NCI-H1930 (cell line): ENCODE results near the gene ARL8A.
"Not testable (repeated sequence)": the region's sequence is repeated elsewhere in the genome, so short reads cannot be mapped to it uniquely, and the experiment has no call there.

Experiments used
- DNase-seq, 2 experiments: peaks; one replicate each; lab custom pipeline; 2025; lab: John Stamatoyannopoulos, UW

ARL8A gene

DNA sequence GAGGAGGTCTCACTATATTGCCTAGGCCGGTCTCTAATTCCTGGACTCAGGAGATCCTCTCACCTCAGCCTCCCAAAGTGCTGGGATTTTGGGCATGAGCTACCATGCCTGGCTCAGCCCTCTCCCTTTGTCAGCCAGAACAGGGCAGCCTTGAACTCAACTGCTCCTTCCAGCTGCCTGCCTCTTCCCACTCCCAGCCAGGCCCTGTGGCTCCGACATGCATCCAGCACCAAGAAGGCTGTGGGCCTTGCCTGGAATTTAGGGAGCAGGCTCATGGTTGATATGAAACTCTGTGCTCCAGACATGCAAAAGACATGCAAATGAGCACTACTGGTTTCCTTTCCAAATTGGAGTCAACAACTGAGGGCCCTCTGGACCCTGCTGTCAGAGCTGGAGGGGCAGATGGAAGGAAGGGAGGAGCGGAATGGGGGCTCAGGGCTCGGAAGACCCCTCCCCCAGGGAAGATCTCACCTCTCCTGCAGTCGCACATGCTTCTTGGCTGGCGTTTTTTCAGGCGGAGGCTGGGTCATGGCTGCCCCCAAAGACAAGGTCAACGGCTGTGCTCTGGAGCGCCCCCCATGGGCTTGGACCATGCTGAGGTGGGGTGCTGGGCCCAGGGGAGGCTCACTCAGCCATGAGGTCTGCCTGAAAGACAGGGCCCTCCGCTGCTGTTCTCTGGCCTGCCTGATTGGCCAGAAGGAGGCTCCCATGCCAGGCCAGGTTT is 14.4 kb upstream of the ARL8A start:
- no peak for DNase-seq

DNA sequence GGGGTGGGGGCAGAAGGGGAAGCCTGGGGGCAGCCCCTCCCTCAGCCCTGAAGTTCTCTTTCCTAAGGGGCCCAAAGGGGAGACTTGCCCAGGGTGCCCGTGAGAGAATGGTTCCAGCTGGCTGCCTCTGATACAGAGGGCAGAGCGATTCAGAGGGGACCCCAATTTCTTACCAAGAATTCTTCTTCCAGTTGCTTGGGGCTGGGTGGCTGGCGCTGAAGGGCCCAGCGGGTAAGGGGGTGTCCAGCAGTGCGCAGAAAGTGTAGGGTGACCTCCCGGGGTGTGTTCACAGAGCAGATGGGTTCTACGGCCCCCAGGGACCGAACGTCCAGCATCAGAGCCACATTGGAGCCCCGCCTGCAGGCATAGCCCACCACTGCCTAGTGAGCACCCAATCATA is 13.4 kb upstream of the ARL8A start:
- no peak for DNase-seq

DNA sequence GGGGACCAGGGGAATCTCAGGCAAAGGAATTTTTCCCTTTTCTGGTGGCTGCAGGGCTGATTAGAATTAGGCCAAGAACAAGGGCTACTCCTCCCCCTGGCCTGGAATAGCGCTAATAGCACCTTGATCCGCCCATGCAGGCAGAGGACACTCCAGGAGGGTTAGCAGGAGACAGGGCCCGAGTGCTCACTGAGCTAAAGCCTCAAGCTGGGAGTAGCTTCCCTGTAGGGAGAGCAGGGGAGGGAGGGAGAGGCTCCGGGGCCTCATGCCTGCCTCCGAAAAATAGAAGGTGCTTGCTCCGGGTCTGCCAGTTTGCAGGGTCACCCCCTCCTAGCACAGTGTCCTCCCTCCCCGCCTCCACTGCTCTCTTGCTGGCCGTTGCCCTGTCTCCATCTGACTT is 12.1 kb upstream of the ARL8A start:
- no peak for DNase-seq

DNA sequence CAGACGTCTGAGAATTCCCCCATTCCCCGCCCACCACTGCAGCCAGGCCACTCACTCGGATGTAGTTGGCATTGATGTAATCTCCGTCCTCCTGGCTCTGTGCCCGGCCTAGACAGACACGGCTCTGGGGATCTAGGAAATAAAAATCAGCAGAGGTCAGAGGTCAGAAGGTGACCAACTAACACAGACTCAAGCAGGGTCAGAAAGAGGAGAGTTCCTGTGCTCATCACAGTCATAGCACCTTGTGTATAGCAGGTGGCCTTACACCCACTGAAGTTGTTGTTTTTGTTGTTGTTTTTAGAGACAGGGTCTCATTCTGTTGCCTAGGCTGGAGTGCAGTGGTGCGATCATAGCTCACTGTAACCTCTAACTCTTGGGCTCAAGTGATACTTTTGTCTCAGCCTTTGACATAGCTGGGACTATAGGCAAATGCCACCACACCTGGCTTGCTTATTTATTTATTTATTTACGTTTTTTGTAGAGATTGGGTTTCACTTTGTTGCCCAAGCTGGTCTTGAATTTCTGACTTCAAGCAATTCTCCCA is 11.0 kb upstream of the ARL8A start:
- DNase-seq = no peak

DNA sequence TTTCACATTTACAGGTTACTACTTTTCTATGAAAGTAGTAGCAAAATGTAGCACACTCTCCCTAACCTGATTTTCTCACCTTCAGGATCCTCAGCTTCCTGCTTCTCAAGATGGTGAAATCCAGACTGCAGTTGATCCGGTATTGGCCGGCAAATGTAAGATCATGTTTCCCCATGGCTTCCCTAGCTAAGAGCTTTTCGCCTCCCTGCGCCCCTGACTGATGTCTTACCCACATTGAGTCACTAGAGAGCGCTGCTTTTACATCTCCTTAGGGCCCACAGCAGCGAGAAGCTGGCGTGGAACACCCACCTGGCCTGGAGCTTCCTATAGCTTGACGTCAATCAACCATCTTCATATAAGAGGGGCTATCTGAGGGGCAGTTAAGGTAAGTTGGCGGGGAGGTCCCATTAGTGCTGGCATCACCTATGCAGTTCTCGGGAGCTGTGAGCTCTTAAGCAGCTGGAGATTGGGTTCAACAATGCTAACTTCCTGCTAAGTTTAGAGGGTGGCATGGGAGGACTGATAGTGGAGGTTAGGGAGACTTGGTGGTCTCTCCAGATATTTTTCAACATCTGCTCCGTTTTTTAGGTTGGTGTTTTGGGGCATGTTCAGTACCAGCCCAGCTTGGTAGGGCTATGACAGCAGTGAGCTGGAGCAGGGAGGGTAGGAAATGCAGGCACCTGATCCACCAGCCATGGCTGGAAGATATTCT is 10.4 kb upstream of the ARL8A start:
- no peak for DNase-seq

DNA sequence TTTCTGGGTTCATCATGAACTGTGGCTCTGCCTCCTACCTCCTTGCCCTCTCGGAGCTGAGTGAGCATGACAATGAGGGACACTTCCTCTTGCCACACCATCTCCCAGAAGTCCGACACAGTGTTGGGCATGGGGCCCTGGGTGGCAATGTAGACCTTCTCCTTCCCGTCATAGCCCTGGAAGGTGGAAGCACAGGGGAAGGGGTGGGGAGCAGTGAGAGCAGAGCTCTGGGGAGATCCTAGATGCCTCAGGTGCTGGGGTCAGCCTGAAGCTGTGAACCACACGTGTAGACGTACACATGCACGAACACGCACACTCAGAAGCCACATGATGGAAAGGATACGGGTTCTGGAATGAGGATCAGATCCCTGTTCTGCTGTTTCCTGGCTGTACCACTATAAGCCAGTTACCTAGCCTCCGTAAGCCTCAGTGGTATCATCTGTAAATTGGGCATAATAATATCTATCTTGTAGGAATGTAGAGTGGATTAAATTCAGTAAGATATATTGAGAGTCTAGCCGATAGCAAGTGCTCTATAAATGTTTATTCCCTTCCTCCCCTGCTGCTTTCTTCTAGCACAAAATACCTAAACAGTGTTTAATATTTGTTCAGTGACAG is 9.7 kb upstream of the ARL8A start:
- DNase-seq = no peak

DNA sequence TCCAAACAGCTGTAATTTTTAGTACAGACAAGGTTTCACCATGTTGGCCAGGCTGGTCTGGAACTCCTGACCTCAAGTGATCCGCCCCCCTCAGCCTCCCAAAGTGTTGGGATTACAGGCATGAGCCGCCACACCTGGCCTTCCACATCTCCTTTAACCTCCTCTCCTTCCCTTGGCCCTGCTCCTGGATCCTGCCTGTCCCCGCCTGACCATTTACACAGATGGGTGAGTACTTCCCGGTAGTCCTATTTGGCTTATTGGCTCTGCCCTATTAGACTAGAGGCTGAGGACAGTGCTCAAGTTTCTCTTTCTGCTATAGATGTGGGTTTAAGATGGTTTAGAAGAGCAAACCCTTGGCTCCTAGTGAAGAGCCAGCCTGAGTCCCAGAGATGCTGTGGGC is 8.7 kb upstream of the ARL8A start:
- DNase-seq = no peak

DNA sequence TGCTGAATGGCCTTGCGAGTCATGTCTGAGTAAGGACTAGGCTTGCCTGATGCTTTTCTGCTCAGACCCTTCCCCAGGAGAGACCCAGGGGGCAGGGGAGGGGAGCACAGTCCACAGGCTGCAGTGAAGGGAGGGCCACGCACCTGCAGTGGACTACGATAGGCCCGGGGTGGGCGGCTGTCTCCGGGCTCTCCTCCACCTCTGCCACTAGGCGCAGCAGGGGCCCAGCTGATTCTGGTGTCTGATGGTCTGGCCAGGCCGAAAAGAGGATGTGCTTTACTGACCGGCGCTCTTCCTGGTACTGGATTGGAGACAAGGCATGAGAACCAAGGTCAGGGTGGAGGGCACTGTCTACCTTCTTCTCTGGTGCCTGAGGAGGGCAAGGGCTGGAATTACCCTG is 7.9 kb upstream of the ARL8A start:
- no peak for DNase-seq

DNA sequence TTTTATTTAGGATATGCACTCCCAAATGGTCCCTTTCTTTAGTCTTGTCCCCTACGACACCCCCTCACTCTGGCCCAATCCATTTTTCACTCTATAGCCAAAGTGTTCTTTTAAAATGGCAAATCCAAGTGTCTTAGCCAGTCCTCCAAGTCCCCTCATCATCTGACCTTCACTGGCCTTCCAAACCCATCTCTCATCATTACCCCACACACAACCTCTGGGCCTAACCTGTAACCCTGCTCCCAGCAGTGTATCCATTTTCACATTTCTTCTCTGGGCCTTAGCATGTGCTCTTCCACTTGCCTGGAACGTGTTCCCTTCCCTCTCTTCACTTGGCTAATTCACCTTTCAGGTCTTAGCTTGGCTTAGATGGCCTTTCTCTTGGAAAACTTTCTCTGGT is 6.5 kb upstream of the ARL8A start:
- no peak for DNase-seq

DNA sequence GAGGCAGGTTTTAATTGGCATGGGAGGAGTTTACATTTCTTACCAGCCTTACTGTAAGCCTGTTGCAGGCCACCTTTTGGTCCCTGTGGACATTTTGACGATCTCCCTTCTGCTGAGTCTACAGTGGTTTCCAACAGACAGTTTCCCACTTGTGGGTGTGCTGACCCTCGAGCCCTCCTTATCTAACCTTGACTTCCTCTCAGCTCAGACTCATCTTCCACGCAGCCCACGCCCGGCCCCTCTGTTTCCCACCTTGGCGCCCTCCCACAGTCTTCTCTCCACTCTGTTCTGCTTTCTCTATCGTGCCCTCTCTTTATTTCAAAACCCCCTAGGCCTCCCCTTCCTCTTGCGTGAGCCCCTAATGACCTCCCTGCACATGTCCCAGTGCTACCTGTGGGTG is 6.1 kb upstream of the ARL8A start:
- DNase-seq = no peak

DNA sequence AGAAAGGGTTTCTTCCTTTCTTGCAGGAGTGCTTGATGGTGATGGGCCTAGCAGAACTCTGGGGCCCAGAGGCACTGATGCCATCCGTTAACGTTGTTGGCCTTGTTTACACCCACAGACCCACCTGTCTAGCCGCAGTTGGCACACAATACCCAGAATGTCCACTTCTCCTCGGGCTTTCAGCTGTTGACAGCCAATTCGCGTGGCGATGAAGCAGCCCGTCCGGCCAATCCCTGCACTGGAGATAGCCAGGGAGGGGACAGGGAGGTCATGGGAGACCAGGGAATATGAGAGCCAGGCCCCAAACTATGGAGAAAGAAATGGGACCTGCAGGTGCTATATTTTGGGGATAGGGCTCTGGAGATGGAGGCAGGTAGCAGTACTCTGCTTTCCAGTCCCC is 5.7 kb upstream of the ARL8A start:
- DNase-seq = no peak

DNA sequence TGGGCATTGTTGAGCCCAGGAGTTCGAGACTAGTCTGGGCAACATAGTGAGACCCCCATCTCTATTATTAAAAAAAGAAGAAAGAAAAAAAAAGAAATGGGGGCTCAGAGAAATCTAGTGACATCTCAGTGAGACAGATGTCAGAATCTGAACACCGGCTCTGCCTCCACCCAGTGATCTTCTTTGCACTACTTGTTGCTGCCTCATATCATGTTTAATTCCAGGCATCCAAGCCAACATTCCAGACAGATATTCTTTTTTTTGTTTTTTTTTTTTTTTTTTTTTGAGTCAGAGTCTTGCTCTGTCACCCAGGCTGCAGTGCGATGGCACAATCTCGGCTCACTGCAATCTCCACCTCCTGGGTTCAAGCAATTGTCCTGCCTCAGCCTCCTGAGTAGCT is 5.0 kb upstream of the ARL8A start:
- no peak for DNase-seq

DNA sequence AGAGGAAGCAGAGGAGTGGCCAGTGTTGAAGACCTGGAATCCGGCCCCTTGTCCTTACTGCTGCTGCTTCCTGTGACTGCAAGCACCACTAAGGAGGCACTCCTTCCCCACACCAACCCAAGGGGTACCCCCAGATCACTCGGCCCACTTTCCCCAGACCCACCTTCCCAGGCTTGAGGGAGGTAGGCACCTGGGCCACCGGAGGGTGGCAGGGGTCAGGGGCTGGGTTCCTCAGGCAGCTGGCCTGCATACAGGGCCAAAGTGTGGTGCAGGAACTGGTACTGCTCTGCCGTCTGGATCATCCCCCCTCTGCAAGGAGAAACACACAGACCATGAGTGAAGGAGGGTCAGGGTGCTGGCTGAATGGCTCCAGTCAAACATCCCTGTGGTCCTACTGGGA is 3.9 kb upstream of the ARL8A start:
- no peak for DNase-seq

DNA sequence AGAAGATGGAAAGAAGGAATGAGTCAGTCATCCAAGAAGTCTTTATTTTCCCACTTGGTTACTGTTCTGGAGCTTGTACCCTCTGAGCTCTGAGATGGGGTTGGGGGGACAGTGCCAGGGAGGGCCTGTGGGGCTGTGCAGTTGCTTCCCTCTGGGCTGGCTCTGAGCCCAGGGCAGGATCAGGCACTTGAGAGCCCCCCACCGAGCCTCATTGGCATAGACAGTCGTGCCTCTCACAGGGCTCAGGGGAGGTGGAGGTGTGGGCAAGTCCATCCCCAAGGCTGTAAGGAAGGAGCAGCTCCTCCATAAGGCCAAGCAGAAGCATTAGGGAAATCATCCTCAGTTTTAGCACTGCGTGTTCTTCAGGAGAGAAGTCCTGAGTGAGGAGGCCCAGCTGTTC is 2.5 kb upstream of the ARL8A start:
- no peak for DNase-seq

DNA sequence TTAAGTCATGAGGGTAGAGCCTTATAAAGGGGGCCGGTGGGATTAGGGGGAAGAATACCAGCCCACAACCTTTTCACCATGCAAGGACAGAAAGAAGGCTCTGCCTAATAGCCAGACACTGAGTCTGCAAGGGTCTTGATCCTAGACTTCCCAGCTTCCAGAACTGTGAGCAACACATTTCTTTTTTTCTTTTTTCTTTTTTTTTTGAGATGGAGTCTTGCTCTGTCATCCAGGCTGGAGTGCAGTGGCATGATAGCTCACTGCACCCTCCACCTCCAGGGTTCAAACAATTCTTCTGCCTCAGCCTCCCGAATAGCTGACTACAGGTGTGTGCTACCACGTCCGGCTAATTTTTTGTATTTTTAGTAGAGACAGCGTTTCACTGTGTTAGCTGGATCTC is 1.7 kb upstream of the ARL8A start:
- DNase-seq = no peak

DNA sequence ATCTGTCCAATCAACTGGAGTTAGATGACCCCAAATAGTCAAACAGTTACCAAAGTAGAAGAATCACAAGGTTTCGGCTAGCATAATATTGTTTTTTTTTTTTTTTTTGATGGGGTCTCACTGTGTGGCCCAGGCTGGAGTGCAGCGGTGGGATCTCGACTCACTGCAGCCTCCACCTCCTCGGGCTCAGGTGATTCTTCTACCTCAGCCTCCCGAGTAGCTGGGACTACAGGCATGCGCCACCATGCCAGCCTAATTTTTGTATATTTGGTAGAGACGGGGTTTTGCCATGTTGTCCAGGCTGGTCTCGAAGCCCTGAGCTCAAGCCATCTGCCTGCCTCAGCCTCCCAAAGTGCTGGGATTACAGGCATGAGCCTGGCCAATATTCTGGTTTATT is 1.2 kb upstream of the ARL8A start:
- DNase-seq = not testable (repeated sequence)

DNA sequence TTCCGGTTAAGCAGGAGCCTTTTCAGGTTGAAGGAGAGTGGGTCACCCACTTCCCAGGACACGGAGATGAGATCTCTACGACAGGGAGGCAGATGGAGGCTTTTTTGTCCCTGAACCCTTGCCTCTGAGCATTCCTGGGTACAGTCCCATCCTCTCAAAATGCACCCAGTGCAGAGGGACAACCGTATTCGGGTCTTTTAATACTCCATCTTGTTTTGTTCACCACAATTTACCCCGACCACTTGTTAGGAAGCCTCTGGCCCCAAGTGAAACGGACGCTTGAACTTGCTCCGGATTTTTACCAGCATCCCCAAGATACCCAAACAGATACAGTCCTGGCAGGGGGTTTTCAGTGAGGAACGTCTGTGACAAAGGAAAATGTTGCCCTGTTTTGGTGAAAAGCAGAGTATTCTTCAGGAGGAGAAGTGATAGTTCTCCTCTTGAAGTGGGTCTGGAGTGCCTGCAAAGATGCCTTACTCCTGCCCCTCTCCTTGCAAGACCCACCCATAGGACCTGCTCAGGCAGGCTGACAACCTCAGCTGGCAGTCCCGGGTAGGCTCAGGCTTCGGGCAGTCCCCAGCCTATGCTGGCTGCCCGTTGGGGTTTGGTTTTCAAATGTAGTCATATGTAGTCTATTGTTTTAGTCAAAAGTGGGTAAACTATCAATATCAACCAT is 669 bp upstream of the ARL8A start:
- no peak for DNase-seq

DNA sequence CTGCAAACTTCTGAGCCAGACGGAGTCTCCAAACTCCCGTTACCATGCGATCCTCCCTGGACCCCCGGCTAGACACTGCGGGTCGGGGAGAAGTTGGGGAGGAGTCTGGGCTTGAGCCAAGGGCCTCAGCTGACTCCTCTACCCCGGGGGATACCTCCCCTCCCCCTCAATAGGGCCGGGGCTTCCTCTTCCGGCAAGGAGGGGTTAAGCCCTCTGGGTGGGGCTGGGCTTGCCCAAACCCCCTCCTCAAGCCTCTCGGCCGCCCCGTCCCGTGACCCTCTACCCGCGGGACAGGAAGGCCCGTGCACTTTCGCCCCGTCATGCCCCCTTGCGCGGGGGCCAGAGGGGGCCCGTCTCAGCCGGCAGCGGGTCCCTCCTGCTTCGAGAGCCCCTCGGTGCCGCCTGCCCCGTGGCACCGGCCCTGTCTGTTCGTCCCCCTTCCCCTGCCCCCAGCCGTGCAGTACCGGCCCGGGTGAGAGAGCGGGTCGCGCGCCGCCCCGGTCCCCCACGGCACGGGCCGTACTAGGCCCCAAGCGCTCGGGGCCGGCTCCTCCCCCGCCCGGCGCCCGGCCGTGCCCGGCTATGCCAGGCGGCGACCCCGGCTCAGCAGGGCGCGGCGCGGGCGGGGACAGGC is 652 bp downstream of the ARL8A start:
- no peak for DNase-seq

DNA sequence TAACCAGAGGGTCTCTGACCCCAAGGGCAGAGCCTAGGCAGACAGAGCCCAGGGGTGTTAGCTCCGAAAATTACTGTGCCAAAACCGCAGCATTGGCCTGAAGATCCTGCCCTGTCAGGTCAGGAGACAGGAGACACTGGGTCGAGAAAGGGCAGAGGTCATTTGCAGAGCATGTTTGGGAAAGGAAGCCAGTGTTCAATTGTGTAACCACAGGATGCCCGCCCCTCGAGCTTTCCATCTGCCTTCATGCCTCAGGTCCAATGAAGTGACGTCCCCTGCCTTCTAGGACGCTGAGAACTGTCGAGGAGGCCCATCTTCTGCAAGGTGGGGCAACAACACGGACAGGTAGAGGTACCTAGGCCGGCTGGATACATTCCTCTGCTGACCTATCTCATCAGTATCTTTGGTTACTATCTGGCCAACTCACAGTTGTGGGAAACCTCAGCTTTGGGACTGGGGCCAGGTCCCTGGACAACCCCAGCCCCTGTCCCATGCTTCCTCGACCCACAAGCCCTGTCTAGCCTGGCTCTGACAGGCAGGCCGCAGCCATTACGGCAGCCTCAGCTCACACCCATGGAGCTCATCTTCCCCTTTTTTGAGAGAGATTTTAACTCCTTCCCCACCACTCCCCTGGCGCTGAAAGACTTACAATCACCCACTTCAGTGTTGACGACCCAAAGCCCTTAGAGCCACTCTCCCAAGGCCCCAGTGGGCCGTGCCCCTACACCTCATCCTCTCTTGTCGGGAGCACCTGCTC is 1.3 kb downstream of the ARL8A start:
- DNase-seq = no peak

DNA sequence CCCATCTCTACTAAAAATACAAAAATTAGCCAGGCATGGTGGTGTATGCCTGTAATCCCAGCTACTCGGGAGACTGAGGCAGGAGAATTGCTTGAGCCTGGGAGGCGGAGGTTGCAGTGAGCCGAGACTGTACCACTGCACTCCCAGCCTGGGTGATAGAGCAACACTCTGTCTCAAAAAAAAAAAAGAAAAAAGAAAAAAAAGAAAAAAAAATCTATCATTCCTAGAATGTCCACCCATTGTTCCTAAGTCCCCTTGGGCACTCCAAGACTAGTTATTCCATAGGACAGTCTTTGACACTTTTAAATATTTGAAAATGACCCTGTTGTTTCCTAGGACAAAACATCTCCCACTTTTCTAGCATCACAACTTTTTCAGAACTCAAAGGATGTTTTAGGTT is 3.1 kb downstream of the ARL8A start:
- not testable (repeated sequence) for DNase-seq

DNA sequence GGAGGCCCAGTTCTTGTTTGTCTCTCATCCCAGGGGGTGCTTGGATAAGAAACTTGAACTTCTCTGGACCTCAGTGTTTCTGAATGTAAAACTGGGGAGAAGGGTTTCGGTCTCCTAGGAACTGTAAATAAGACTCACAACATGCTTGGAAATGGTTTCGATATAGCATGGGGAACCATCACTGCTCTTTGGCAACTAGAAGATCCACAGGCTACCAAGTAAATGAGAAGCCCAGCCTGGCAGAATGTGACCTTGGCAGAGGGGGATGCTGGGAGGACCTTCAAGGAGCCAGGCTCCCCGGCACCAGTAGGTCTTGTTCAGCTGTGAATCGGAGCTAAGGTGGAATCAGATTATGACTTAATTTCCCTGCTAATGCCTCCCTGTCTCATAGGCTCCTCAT is 3.7 kb downstream of the ARL8A start:
- DNase-seq = no peak
